ENCODE results near the gene C17orf58. TPM values are rescaled to one million over a fixed set of nuclear protein-coding genes. Genes with fewer than 3 reads are reported as not detected.

C17orf58 gene
- polyA plus RNA-seq, 3 donors: 2.9 to 6.7 (median 4.0) TPM

DNA sequence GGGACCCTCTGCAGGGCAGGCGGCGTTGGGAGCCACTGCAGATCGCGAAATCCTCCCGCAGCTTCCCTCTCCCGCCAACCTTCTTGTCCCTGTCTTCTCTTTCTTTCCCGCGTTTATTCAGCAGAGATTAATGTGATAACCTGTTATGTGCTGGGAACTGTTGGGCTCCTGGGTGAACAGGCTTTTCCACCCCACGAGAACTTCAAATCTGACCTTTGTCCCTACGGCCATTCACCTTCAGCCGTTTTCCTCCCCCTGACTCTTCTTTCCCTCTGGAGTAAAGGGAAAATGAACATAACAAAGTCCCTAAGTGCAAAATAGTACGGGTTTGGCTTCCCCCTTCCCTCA, 24.1 kb upstream of the C17orf58 start:
- Histone ChIP-seq H3K79me2 (ENCODE audit: insufficient read depth, low read length) (no peaks in the 10 kb centered on the region), H3K4me2 (replicated peaks; ENCODE audit: extremely low read depth, low read length, poor library complexity, severe bottlenecking) (peak overlapping the region; percentile 85), H3K27me3 (ENCODE audit: control insufficient read depth in 2 of 2, insufficient read depth in 2 of 2, low read length in 2 of 2) (no peaks in the 10 kb centered on the region), H3K4me1 (ENCODE audit: control insufficient read depth in 1 of 2, insufficient read depth in 2 of 2, low read length in 2 of 2) (peaks cover 7% of the 10 kb centered on the region in 2 donors), H3K27ac (ENCODE audit: low read depth in 1 of 2, low read length in 2 of 2) (peak overlapping the region; percentile 43 to 55), H3K36me3 (replicated peaks in 1 of 2; ENCODE audit: control insufficient read depth in 1 of 2, insufficient read depth in 2 of 2, low read length in 2 of 2) (no peaks in the 10 kb centered on the region), H3K9me3 (replicated peaks in 1 of 2; ENCODE audit: control insufficient read depth in 1 of 2, insufficient read depth in 1 of 2, low read length in 2 of 2) (no peaks in the 10 kb centered on the region), H2AFZ (ENCODE audit: insufficient read depth, low read depth, low read length, poor library complexity, severe bottlenecking) (peak overlapping the region; percentile 95), H4K20me1 (ENCODE audit: insufficient read depth, low read length) (no peaks in the 10 kb centered on the region), H3K4me3 (replicated peaks in 1 of 3; ENCODE audit: low read depth in 2 of 3, low read length in 3 of 3) (peak overlapping the region; percentile 65 to 82 (median 77)), H3K9ac (ENCODE audit: insufficient read depth, low read length, poor library complexity, severe bottlenecking) (peak overlapping the region; percentile 70)
- no peak for DNase-seq
- H3K4me1 Mint-ChIP-seq: peaks cover 10% of the 10 kb centered on the region
- WGBS (ENCODE audit: insufficient coverage): no CpG with 5 or more reads among the region's 12 CpGs
- TF ChIP-seq, protein P1, sequence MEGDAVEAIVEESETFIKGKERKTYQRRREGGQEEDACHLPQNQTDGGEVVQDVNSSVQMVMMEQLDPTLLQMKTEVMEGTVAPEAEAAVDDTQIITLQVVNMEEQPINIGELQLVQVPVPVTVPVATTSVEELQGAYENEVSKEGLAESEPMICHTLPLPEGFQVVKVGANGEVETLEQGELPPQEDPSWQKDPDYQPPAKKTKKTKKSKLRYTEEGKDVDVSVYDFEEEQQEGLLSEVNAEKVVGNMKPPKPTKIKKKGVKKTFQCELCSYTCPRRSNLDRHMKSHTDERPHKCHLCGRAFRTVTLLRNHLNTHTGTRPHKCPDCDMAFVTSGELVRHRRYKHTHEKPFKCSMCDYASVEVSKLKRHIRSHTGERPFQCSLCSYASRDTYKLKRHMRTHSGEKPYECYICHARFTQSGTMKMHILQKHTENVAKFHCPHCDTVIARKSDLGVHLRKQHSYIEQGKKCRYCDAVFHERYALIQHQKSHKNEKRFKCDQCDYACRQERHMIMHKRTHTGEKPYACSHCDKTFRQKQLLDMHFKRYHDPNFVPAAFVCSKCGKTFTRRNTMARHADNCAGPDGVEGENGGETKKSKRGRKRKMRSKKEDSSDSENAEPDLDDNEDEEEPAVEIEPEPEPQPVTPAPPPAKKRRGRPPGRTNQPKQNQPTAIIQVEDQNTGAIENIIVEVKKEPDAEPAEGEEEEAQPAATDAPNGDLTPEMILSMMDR (IDR thresholded peaks at IDR 0.05): no peak
- intact Hi-C loops (cut with micrococcal nuclease): no loop called here
- H3K9me3 Mint-ChIP-seq: peaks cover 0 to 4% (median 3%) of the 10 kb centered on the region in 7 donors
- H3K36me3 Mint-ChIP-seq: no peaks in the 10 kb centered on the region
- peak overlapping the region; percentile 93 to 95 for H3K4me3 Mint-ChIP-seq
- H3K27me3 Mint-ChIP-seq (ENCODE audit: low read depth in 3 of 3): peaks cover 0 to 7% (median 2%) of the 10 kb centered on the region in 3 donors
- H3K27ac Mint-ChIP-seq: peak overlapping the region; percentile 59 to 95 (median 87)

DNA sequence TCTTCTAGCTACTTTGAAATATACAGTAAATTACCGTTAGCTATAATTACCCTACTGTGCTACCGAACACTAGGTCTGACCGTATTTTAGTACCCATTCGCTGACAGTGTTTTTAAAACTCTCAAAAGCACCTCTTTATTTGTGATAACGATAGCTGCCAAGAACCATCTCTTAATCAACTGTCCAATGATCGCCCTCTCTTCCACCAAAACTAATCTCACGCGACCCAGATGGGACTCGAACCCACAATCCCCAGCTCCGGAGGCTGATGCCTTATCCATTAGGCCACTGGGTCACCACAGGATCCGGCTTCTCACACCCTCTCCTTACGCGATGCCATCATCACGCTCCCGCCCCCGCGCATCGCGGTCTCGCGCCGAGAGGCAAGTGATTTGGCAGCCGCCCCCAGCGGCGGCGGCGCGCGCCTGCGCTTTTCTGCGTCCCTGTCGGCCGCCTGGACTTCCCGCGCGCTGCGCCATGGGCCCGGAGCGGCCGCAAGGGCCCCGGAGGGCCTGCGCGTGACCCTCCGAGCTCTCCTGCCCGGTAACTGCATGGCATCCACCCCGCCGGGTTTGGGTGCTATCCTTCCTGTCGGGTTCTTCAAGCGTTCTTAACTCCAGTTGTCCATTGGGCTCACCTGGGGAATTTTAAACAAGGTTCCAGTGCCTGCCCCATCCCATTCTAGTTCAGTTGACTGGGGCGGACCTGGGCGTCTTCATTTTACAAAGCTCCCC, 23.6 kb upstream of the C17orf58 start:
- H3K4me2 ChIP-seq (replicated peaks; ENCODE audit: extremely low read depth, low read length, poor library complexity, severe bottlenecking): peak overlapping the region; percentile 85
- Mint-ChIP-seq H3K36me3 (no peaks in the 10 kb centered on the region), H3K9me3 (peaks cover 0 to 4% (median 3%) of the 10 kb centered on the region in 7 donors), H3K27ac (peak overlapping the region; percentile 59 to 95 (median 87)), H3K4me3 (peak overlapping the region; percentile 93 to 95), H3K27me3 (ENCODE audit: low read depth in 3 of 3) (peaks cover 0 to 6% (median 4%) of the 10 kb centered on the region in 3 donors), H3K4me1 (peaks cover 10% of the 10 kb centered on the region)
- DNase-seq: peak; percentile 96 to 97 (median 96)
- H3K4me3 ChIP-seq (replicated peaks in 1 of 3; ENCODE audit: low read depth in 2 of 3, low read length in 3 of 3): peak overlapping the region; percentile 65 to 82 (median 77)
- TF ChIP-seq, protein P1 (IDR thresholded peaks at IDR 0.05): peak; percentile 45
- H3K9ac ChIP-seq (ENCODE audit: insufficient read depth, low read length, poor library complexity, severe bottlenecking): peak overlapping the region; percentile 70
- H3K36me3 ChIP-seq (replicated peaks in 1 of 2; ENCODE audit: control insufficient read depth in 1 of 2, insufficient read depth in 2 of 2, low read length in 2 of 2): no peaks in the 10 kb centered on the region
- no peaks in the 10 kb centered on the region for H3K79me2 ChIP-seq (ENCODE audit: insufficient read depth, low read length)
- 1% methylated on average over 51 of the region's 51 CpGs for WGBS (ENCODE audit: insufficient coverage)
- H3K9me3 ChIP-seq (replicated peaks in 1 of 2; ENCODE audit: control insufficient read depth in 1 of 2, insufficient read depth in 1 of 2, low read length in 2 of 2): no peaks in the 10 kb centered on the region
- H3K27me3 ChIP-seq (ENCODE audit: control insufficient read depth in 2 of 2, insufficient read depth in 2 of 2, low read length in 2 of 2): no peaks in the 10 kb centered on the region
- peak overlapping the region; percentile 95 for H2AFZ ChIP-seq (ENCODE audit: insufficient read depth, low read depth, low read length, poor library complexity, severe bottlenecking)
- intact Hi-C loops (cut with micrococcal nuclease): no loop called here
- H4K20me1 ChIP-seq (ENCODE audit: insufficient read depth, low read length): no peaks in the 10 kb centered on the region
- H3K4me1 ChIP-seq (ENCODE audit: control insufficient read depth in 1 of 2, insufficient read depth in 2 of 2, low read length in 2 of 2): peaks cover 7% of the 10 kb centered on the region in 2 donors
- peak overlapping the region; percentile 43 to 55 for H3K27ac ChIP-seq (ENCODE audit: low read depth in 1 of 2, low read length in 2 of 2)

Data from CD14-positive monocyte (primary cell).